Measurements from ENCODE around the gene ABCB11. TPM values are rescaled to one million over a fixed set of nuclear protein-coding genes. Genes with fewer than 3 reads are reported as not detected.
A peak's percentile ranks its signal among the peaks of the same experiment; 100 is the strongest.
"Not testable (repeated sequence)": the region's sequence is repeated elsewhere in the genome, so short reads cannot be mapped to it uniquely, and the experiment has no call there.

ABCB11 gene
- total RNA-seq, 4 donors from 2014 or later, result under 0.01 to 1.2 (median 0.11) TPM; not detected in 1

DNA sequence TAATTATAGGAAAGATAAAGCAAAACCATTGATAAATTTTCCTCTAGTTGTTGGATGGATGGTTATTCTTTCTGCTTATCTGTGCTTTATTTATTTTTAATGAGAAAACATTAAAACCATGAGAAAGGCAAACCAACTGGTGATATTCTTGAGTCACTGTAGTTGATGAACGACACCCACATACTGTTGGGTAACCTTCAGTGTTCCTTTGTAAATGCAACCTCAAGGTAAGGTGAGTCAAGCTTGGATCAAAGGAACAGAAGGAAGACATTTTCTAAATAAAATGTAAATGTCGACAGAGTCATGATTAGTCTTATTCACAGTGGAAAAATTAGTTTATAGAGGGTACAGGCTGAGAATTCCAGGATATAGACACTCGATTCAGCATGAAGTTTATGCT, 12.7 kb downstream of the ABCB11 start:
- intact Hi-C loops (cut with DNase I), result no loop called here
- Histone ChIP-seq H3K4me1 (no peaks in the 10 kb centered on the region), H3K27me3 (no peaks in the 10 kb centered on the region), H3K4me3 (replicated peaks in 1 of 3) (no peak overlapping the region), H3K27ac (no peak overlapping the region), H3K36me3 (no peaks in the 10 kb centered on the region), H3K9me3 (no peaks in the 10 kb centered on the region)
- TF ChIP-seq, protein P1, sequence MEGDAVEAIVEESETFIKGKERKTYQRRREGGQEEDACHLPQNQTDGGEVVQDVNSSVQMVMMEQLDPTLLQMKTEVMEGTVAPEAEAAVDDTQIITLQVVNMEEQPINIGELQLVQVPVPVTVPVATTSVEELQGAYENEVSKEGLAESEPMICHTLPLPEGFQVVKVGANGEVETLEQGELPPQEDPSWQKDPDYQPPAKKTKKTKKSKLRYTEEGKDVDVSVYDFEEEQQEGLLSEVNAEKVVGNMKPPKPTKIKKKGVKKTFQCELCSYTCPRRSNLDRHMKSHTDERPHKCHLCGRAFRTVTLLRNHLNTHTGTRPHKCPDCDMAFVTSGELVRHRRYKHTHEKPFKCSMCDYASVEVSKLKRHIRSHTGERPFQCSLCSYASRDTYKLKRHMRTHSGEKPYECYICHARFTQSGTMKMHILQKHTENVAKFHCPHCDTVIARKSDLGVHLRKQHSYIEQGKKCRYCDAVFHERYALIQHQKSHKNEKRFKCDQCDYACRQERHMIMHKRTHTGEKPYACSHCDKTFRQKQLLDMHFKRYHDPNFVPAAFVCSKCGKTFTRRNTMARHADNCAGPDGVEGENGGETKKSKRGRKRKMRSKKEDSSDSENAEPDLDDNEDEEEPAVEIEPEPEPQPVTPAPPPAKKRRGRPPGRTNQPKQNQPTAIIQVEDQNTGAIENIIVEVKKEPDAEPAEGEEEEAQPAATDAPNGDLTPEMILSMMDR (IDR thresholded peaks at IDR 0.05), result no peak
- TF ChIP-seq POLR2A (IDR thresholded peaks at IDR 0.05), result no peak
- DNase-seq, result no peak
- WGBS, 2 donors, result 78 to 82% methylated on average over 3 of the region's 3 CpGs

DNA sequence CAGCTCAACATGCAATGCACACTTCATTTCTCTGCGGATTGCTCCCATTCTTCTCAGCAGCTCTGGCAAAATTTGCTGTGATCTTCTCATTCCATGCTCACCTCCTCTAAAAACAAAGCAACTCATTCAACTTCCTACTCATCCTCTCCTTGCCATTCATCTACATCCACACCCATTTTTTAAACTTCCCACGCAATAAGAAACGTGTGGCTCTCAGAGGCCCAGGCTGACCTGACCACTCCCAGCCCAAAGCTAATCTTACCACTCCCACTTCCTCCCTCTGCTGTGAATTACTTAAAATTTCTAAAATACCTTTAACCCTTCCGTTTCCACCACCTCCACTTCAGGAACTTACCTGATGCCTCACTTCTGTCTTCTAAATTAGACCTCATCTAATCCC, 15.2 kb downstream of the ABCB11 start:
- H3K4me3 ChIP-seq (replicated peaks in 1 of 3), result no peak overlapping the region
- H3K27ac ChIP-seq, result no peak overlapping the region
- 82 to 83% methylated on average over 4 of the region's 4 CpGs for WGBS, 2 donors
- H3K9me3 ChIP-seq, result no peaks in the 10 kb centered on the region
- H3K36me3 ChIP-seq, result no peaks in the 10 kb centered on the region
- intact Hi-C loops (cut with DNase I), result no loop called here
- peaks cover 5 to 13% of the 10 kb centered on the region in 2 donors for H3K4me1 ChIP-seq
- TF ChIP-seq, protein P1 (IDR thresholded peaks at IDR 0.05), result no peak
- TF ChIP-seq POLR2A (IDR thresholded peaks at IDR 0.05), result no peak
- H3K27me3 ChIP-seq, result no peaks in the 10 kb centered on the region
- DNase-seq, result no peak

DNA sequence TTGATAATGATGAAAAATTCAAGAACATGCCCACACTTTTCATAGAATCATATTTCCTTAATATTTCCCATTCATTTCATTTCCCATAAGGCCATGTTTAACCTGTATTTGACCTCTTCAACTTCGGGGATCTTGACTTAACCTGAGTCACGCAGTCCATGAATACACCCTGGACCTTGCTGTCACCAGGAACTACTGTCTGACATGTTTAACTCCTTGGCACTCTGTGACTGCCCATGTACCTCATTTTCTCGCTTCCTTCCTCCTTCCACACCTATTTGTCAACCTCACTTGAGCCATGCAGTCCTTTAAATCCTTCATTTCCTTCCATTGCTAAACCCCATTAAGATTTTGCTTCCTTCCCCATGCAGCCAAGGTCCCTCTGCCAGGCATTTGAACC, 16.3 kb downstream of the ABCB11 start:
- 85 to 90% methylated on average over 3 of the region's 3 CpGs for WGBS, 2 donors
- intact Hi-C loops (cut with DNase I), result no loop called here
- H3K4me1 ChIP-seq, result peaks cover 5 to 13% of the 10 kb centered on the region in 2 donors

DNA sequence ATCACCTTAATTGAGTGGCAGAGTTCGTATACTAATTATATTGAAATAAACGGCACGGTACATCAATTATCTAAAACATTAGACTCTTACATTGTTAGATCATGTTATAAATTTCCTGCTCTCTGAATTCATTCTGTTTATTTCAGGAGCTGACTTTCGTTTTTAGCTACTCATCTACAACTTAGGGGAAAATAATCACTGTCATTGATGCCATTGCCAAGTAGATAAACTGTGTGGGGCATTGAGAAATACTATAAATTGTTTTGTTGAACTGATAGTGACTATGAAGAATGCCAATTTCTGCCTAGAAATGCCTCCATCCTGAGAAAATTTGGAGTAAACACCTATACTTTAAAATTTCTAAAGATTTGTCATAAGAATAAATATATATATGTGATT, 17.5 kb downstream of the ABCB11 start:
- peaks cover 5 to 13% of the 10 kb centered on the region in 2 donors for H3K4me1 ChIP-seq
- H3K9me3 ChIP-seq, result no peaks in the 10 kb centered on the region
- no peaks in the 10 kb centered on the region for H3K27me3 ChIP-seq
- H3K36me3 ChIP-seq, result no peaks in the 10 kb centered on the region
- WGBS, 2 donors, result 80 to 86% methylated on average over 4 of the region's 4 CpGs
- intact Hi-C loops (cut with DNase I), result no loop called here
- DNase-seq, result no peak
- no peak overlapping the region for H3K27ac ChIP-seq
- H3K4me3 ChIP-seq (replicated peaks in 1 of 3), result no peak overlapping the region
- no peak for TF ChIP-seq POLR2A (IDR thresholded peaks at IDR 0.05)
- TF ChIP-seq, protein P1 (IDR thresholded peaks at IDR 0.05), result no peak

More for the DNA sequence above, 16.3 kb downstream of the ABCB11 start:
- H3K27me3 ChIP-seq, result no peaks in the 10 kb centered on the region
- TF ChIP-seq POLR2A (IDR thresholded peaks at IDR 0.05), result no peak
- TF ChIP-seq, protein P1 (IDR thresholded peaks at IDR 0.05), result no peak
- H3K4me3 ChIP-seq (replicated peaks in 1 of 3), result no peak overlapping the region
- no peaks in the 10 kb centered on the region for H3K9me3 ChIP-seq
- H3K36me3 ChIP-seq, result no peaks in the 10 kb centered on the region
- no peak overlapping the region for H3K27ac ChIP-seq
- no peak for DNase-seq

DNA sequence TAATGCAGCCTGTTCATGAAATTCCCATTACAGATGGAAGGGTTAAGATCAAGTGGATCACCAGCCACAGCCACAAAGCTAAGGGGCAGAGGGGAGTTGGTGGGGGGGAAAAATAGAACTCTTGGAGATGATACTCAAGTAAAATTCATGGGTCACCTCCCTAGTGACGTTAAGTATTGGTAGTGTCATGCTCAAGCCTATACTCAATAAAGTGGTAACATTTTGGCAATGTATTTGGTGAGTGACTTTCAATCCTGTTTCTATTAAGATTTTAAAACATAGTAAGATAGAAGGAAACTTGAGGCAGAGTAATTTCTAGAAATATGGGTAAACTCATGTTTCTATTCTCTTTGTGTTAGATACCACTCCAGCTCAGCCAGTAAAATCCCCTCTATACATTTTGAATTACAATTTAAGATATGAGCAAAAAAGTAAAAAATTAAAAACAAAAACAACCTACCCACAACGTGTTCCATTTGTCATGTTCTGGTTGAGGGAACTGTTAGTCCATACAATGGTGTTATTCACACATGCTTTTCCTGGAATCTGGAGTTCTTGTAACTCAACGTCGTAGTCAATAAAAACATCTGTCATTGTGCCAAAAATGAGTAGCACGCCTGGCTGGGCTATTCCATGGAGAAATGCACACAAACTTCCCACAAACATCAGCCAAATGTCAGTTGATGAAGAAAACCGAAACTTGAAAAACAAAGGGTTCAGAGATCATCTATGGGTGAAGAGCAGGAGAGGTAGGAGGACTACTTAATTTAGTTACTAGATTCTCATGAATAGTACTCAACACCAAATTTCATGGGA, 18.1 kb downstream of the ABCB11 start:
- no peaks in the 10 kb centered on the region for H3K27me3 ChIP-seq
- H3K4me3 ChIP-seq (replicated peaks in 1 of 3), result no peak overlapping the region
- no peak overlapping the region for H3K27ac ChIP-seq
- WGBS, 2 donors, result 32 to 33% methylated on average over 6 of the region's 6 CpGs
- no peaks in the 10 kb centered on the region for H3K9me3 ChIP-seq
- peaks cover 5 to 13% of the 10 kb centered on the region in 2 donors for H3K4me1 ChIP-seq
- intact Hi-C loops (cut with DNase I), result no loop called here
- no peaks in the 10 kb centered on the region for H3K36me3 ChIP-seq
- peak in 1 of 2 donors; percentile 6 for DNase-seq
- TF ChIP-seq POLR2A (IDR thresholded peaks at IDR 0.05), result no peak
- TF ChIP-seq, protein P1 (IDR thresholded peaks at IDR 0.05), result no peak

DNA sequence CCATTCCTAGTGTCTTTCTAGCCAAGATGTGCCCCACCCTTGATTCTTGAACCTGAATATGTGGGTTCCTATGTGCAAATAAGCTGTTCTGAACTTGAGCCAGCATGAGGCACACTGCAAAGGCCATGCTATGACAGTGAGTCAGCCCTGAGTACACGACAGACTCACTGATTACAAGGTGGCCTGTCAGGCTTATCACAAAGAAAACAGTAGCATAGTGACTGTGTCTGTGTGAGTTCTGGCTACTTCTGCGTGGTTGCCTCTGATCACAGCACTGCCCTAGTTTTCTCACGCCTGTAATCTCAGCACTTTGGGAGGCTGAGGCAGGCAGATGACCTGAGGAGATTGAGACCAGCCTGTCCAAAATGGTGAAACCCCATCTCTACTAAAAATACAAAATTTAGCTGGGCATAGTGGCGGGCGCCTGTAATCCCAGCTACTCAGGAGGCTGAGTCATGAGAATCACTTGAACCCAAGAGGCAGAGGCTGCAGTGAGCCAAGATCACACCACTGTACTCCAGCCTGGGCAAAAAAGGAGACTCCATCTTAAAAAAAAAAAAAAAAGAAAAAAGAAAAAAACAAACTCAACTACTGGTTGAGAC, 18.8 kb downstream of the ABCB11 start:
- WGBS, 2 donors, result 57 to 60% methylated on average over 5 of the region's 5 CpGs
- H3K27ac ChIP-seq, result not testable (repeated sequence)
- DNase-seq, result peak; percentile 51 to 53

More for the DNA sequence above, 18.8 kb downstream of the ABCB11 start:
- H3K36me3 ChIP-seq; intact Hi-C loops (cut with DNase I); H3K27me3 ChIP-seq; H3K9me3 ChIP-seq; H3K4me3 ChIP-seq (replicated peaks in 1 of 3): not testable (repeated sequence)
- H3K4me1 ChIP-seq, result peaks cover 5 to 13% of the 10 kb centered on the region in 2 donors

Measured in thyroid gland (tissue), 4 donors.